VCaP (cell line): ENCODE results near the gene ARL10.
A peak's percentile ranks its signal among the peaks of the same experiment; 100 is the strongest.

Experiments used
- H3K27ac ChIP-seq: fragments of 450-650 bp; 2 replicates; pipeline ENCODE4 v1.5.1; 2017
- TF ChIP-seq, protein P1 (sequence below): fragments of 450-650 bp; conservative IDR thresholded peaks from 2 replicates; pipeline ENCODE4 v1.5.1; 2017; ENCODE audit warnings: mild to moderate bottlenecking, moderate library complexity

Gene ARL10, protein sequence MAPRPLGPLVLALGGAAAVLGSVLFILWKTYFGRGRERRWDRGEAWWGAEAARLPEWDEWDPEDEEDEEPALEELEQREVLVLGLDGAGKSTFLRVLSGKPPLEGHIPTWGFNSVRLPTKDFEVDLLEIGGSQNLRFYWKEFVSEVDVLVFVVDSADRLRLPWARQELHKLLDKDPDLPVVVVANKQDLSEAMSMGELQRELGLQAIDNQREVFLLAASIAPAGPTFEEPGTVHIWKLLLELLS

GRCh38 chr5:176365351-176366231, at the start of gene ARL10:
TSS of gene ARL10 (plus strand) at chr5:176365487. CDS start at chr5:176365564, 77 bp downstream.
- H3K27ac ChIP-seq, result peak within 1 kb of the TSS; percentile 47; the same call in 1 of the 2 replicates
- TF ChIP-seq, protein P1, sequence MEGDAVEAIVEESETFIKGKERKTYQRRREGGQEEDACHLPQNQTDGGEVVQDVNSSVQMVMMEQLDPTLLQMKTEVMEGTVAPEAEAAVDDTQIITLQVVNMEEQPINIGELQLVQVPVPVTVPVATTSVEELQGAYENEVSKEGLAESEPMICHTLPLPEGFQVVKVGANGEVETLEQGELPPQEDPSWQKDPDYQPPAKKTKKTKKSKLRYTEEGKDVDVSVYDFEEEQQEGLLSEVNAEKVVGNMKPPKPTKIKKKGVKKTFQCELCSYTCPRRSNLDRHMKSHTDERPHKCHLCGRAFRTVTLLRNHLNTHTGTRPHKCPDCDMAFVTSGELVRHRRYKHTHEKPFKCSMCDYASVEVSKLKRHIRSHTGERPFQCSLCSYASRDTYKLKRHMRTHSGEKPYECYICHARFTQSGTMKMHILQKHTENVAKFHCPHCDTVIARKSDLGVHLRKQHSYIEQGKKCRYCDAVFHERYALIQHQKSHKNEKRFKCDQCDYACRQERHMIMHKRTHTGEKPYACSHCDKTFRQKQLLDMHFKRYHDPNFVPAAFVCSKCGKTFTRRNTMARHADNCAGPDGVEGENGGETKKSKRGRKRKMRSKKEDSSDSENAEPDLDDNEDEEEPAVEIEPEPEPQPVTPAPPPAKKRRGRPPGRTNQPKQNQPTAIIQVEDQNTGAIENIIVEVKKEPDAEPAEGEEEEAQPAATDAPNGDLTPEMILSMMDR, result no peak

- no peak overlapping the region for H3K27ac ChIP-seq
- TF ChIP-seq, protein P1, result no peak
Measured at GRCh38 chr5:176317534-176318374, 47.5 kb upstream of the ARL10 start.

- TF ChIP-seq, protein P1, result peak; percentile 44
- H3K27ac ChIP-seq, result no peak overlapping the region
Measured at GRCh38 chr5:176319827-176320554, 45.3 kb upstream of the ARL10 start.

- TF ChIP-seq, protein P1, result no peak
- no peak overlapping the region for H3K27ac ChIP-seq
Measured at GRCh38 chr5:176320577-176320976, 44.7 kb upstream of the ARL10 start.

DNA sequence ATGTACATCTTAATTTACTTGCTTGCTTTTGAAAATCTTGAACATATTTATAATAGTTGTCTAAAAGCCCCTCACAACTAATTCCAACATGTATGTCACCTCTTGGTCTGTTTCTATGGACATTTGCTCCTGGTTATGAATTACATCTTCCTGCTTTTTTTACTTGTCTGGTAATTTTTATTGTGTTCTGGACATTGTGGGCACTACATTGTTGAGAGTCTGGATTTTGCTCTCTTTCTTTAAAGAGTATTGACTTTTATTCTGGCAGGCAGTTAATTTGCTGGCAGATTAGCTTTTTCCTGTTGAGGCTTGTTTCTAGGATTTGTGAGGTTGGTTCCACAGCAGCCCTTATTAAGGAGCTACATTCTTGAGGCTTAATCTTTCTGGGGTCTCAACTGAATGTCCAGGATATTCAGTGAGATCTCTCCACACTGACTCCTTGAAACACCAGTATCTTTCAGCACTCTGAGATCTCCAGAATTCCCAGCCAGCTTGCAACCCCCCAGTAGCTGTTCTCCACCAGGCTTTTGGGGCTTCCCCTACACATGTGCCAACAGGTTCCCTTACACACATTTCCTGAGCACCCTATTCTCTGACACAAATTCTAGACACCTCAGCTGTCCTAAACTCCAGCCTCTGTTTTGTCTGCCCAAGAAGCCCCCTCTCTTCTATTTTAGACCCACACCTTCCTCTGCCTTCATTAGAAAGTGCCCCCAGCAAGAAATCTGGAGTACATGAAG, 31.1 kb upstream of the ARL10 start:
- TF ChIP-seq, protein P1, result no peak
- no peak overlapping the region for H3K27ac ChIP-seq

DNA sequence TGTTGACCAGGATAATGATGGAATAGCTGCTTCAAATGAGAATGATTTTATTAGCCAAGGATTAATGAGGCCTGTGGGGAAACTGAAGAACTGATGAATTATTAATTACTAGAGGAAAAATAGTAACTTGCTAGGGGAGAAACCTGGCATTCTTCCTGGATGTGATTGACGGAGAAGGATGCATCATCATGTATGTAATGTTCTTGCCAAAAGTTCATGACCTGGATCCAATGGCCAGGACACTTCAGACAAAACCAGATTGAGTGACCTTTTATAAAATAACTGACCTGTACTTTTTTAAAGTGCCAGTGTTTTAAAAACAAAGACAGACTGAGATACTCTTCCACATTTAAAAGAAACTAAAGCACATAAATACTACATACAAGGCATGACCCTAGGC, 27.4 kb upstream of the ARL10 start:
- no peak overlapping the region for H3K27ac ChIP-seq
- TF ChIP-seq, protein P1, result no peak
